KBM-7 (cell line): ENCODE data around the gene ATG12.
"Not testable (repeated sequence)": the region's sequence is repeated elsewhere in the genome, so short reads cannot be mapped to it uniquely, and the experiment has no call there.

ENCODE experiments used
- DNase-seq: peaks from one replicate; pipeline ENCODE4 v3.0.0-alpha.2; 2015
- in situ Hi-C: fragments of 300-500 bp; cut with MboI; formaldehyde crosslinking; loops from 2 replicates; pipeline ENCODE4 v1.14.3; 2020; ENCODE audit warnings: low sequenced_read_pairs, low pct_unique_long_range_greater_than_20kb, mixed read lengths

ATG12 gene

GRCh38 chr5:115841382-115842088, at the start of gene ATG12, which contains the start of gene AP3S1:
TSS of gene ATG12 (minus strand) at chr5:115841565. CDS start at chr5:115841552, 13 bp downstream.
TSS of gene AP3S1 (plus strand) at chr5:115841935. CDS start at chr5:115842038, 103 bp downstream.
- in situ Hi-C loops, result loop anchor here (25.0 kb wide), 1 partner anchor 529 kb away; no protein-coding TSS in a partner anchor
- peak; percentile 96 for DNase-seq

GRCh38 chr5:115888027-115888426, 46.7 kb upstream of the ATG12 start:
- in situ Hi-C loops, result loop anchor here (25.0 kb wide), 1 partner anchor 174 kb away; no protein-coding TSS in a partner anchor
- peak; percentile 23 for DNase-seq

GRCh38 chr5:115885208-115885607, 43.8 kb upstream of the ATG12 start:
- not testable (repeated sequence) for DNase-seq
- in situ Hi-C loops, result loop anchor here (25.0 kb wide), 1 partner anchor 177 kb away; no protein-coding TSS in a partner anchor

GRCh38 chr5:115884704-115885103, 43.3 kb upstream of the ATG12 start:
- in situ Hi-C loops, result loop anchor here (25.0 kb wide), 1 partner anchor 178 kb away; no protein-coding TSS in a partner anchor
- no peak for DNase-seq

- in situ Hi-C loops, result loop anchor here (25.0 kb wide), 1 partner anchor 180 kb away; no protein-coding TSS in a partner anchor
Measured at GRCh38 chr5:115882434-115882833, 41.1 kb upstream of the ATG12 start.

GRCh38 chr5:115877342-115877741, 36.0 kb upstream of the ATG12 start:
- not testable (repeated sequence) for DNase-seq
- in situ Hi-C loops, result loop anchor here (25.0 kb wide), 1 partner anchor 185 kb away; no protein-coding TSS in a partner anchor

More at GRCh38 chr5:115882434-115882833, 41.1 kb upstream of the ATG12 start:
- DNase-seq, result not testable (repeated sequence)

GRCh38 chr5:115875447-115875846, 34.1 kb upstream of the ATG12 start:
- DNase-seq, result no peak
- in situ Hi-C loops, result loop anchor here (25.0 kb wide), 1 partner anchor 187 kb away; no protein-coding TSS in a partner anchor

- no peak for DNase-seq
- in situ Hi-C loops, result no loop called here
Measured at GRCh38 chr5:115873392-115873791, 32.0 kb upstream of the ATG12 start.

GRCh38 chr5:115872447-115872846, 31.1 kb upstream of the ATG12 start:
- in situ Hi-C loops, result no loop called here
- DNase-seq, result no peak

GRCh38 chr5:115869256-115869795, 28.0 kb upstream of the ATG12 start:
- DNase-seq, result no peak
- in situ Hi-C loops, result no loop called here

GRCh38 chr5:115859378-115859777, 18.0 kb upstream of the ATG12 start:
- no peak for DNase-seq

GRCh38 chr5:115858396-115858795, 17.0 kb upstream of the ATG12 start:
- no peak for DNase-seq
- in situ Hi-C loops, result no loop called here

More at GRCh38 chr5:115859378-115859777, 18.0 kb upstream of the ATG12 start:
- in situ Hi-C loops, result no loop called here

GRCh38 chr5:115857626-115858349, 16.4 kb upstream of the ATG12 start:
- DNase-seq, result no peak
- in situ Hi-C loops, result no loop called here

GRCh38 chr5:115857057-115857479, 15.7 kb upstream of the ATG12 start:
- in situ Hi-C loops, result no loop called here
- no peak for DNase-seq

GRCh38 chr5:115855959-115856358, 14.6 kb upstream of the ATG12 start:
- DNase-seq, result no peak
- in situ Hi-C loops, result no loop called here

GRCh38 chr5:115854139-115854538, 12.8 kb upstream of the ATG12 start:
- in situ Hi-C loops, result no loop called here
- DNase-seq, result no peak

GRCh38 chr5:115850744-115851416, 9.5 kb upstream of the ATG12 start:
- no peak for DNase-seq
- in situ Hi-C loops, result no loop called here

GRCh38 chr5:115849258-115849798, 8.0 kb upstream of the ATG12 start:
- in situ Hi-C loops, result loop anchor here (25.0 kb wide), 1 partner anchor 537 kb away; no protein-coding TSS in a partner anchor
- no peak for DNase-seq

- in situ Hi-C loops, result loop anchor here (25.0 kb wide), 1 partner anchor 535 kb away; no protein-coding TSS in a partner anchor
- DNase-seq, result no peak
Measured at GRCh38 chr5:115847290-115847689, 5.9 kb upstream of the ATG12 start.
